Endothelial cell of umbilical vein (primary cell): ENCODE results near the gene LAMB1. TPM values are rescaled to one million over a fixed set of nuclear protein-coding genes. Genes with fewer than 3 reads are reported as not detected.

Experiments used
- BruUV-seq: library from RNA; stranded (reverse); fragments of 400-500 nt; replicated peaks from 2 replicates; lab custom pipeline; 2021; lab: Mats Ljungman, UMichigan
- CTCF ChIA-PET: fragments of 300-600, 350-600 bp; sonication (Branson Sonifier 250); formaldehyde crosslinking; loops from one replicate; lab custom pipeline; 2021; ENCODE audit warnings: antibody characterized with exemption, inconsistent platforms; lab: Charles Lee
- POLR2A ChIA-PET: fragments of 300-600, 350-600 bp; sonication (Branson Sonifier 250); formaldehyde crosslinking; loops from one replicate; lab custom pipeline; 2021; ENCODE audit warnings: antibody characterized with exemption, inconsistent platforms; lab: Charles Lee
- DNase-seq: peaks from one replicate; pipeline ENCODE4 v3.0.0-alpha.2; 2011; ENCODE audit warnings: low read depth, low spot score
- FAIRE-seq: peaks from 2 replicates; lab custom pipeline; 2011; peaks lifted over from hg19 to GRCh38; lab: Jason Lieb, UNC
- H2AFZ ChIP-seq: 2 replicates; pipeline ENCODE4 v1.6.0; 2012; ENCODE audit warnings: low read depth, low read length, control low read depth, inconsistent platforms
- H3K27ac ChIP-seq: 2 replicates; pipeline ENCODE4 v1.5.1; 2011; ENCODE audit warnings: low read depth, mild to moderate bottlenecking, control low read depth, low read length, moderate library complexity; ENCODE audit not compliant: insufficient read depth
- H3K27me3 ChIP-seq, 2 experiments: 2 replicates each; pipeline versions ENCODE4 v1.6.0 to v1.6.1; 2011; ENCODE audit warnings: low read length in 2 of 2, mixed read lengths in 1 of 2; ENCODE audit not compliant: control insufficient read depth in 2 of 2, insufficient read depth in 2 of 2
- H3K36me3 ChIP-seq, 2 experiments: 2 replicates in 1 of 2; 3 replicates in 1 of 2; pipeline ENCODE4 v1.5.1; 2011; ENCODE audit warnings: low read length in 2 of 2, mild to moderate bottlenecking in 1 of 2, moderate library complexity in 1 of 2; ENCODE audit not compliant: control insufficient read depth in 2 of 2, insufficient read depth in 2 of 2; ENCODE audit errors: extremely low read depth in 1 of 2
- H3K4me1 ChIP-seq: 3 replicates; pipeline ENCODE4 v1.5.1; 2011; ENCODE audit warnings: mild to moderate bottlenecking, low read length; ENCODE audit not compliant: control insufficient read depth, insufficient read depth; ENCODE audit errors: extremely low read depth
- H3K4me2 ChIP-seq: 2 replicates; pipeline ENCODE4 v1.6.1; 2011; ENCODE audit warnings: low read length, control low read depth, mixed read lengths; ENCODE audit not compliant: insufficient read depth
- H3K4me3 ChIP-seq, 3 experiments: fragments of 200-600 bp in 1 of 3; sonication (generic), shearing (Covaris generic) in 1 of 3; replicated peaks in 1 of 3; 2 replicates each; pipeline ENCODE4 v1.5.1; 2011 to 2016; ENCODE audit warnings: control low read depth in 3 of 3, low read length in 3 of 3, mild to moderate bottlenecking in 2 of 3, inconsistent platforms in 1 of 3, low read depth in 1 of 3, moderate library complexity in 1 of 3; ENCODE audit not compliant: insufficient read depth in 1 of 3
- H3K79me2 ChIP-seq: 2 replicates; pipeline ENCODE4 v1.6.0; 2012; ENCODE audit warnings: low read length, inconsistent platforms; ENCODE audit not compliant: control insufficient read depth, insufficient read depth
- H3K9ac ChIP-seq: replicated peaks from 2 replicates; pipeline ENCODE3; 2011; ENCODE audit warnings: low read length, control low read depth; ENCODE audit not compliant: insufficient read depth; ENCODE audit errors: extremely low read depth
- H3K9me1 ChIP-seq: replicated peaks from 3 replicates; pipeline ENCODE4 v1.6.0; 2011; ENCODE audit warnings: mild to moderate bottlenecking, low read length; ENCODE audit not compliant: control insufficient read depth, insufficient read depth; ENCODE audit errors: extremely low read depth
- H3K9me3 ChIP-seq: replicated peaks from 2 replicates; pipeline ENCODE4 v1.5.1; 2012; ENCODE audit warnings: low read length, inconsistent platforms; ENCODE audit not compliant: control insufficient read depth, insufficient read depth
- H4K20me1 ChIP-seq: replicated peaks from 2 replicates; pipeline ENCODE3; 2011; ENCODE audit warnings: mild to moderate bottlenecking, low read length; ENCODE audit not compliant: control insufficient read depth, insufficient read depth; ENCODE audit errors: extremely low read depth
- CTCF ChIP-seq, 2 donors: IDR thresholded peaks; 1 replicate in 1 of 2; 2 replicates in 1 of 2; pipeline ENCODE4 v1.5.1; 2011; ENCODE audit warnings: low read length in 2 of 2, mild to moderate bottlenecking in 2 of 2, moderate library complexity in 2 of 2, control low read depth in 1 of 2, inconsistent platforms in 1 of 2, low read depth in 1 of 2; ENCODE audit not compliant: insufficient read depth in 1 of 2; ENCODE audit errors: extremely low read depth in 1 of 2
- EZH2 ChIP-seq: IDR thresholded peaks from 2 replicates; pipeline ENCODE4 v1.6.1; 2012; ENCODE audit warnings: borderline replicate concordance, low read depth, mild to moderate bottlenecking, moderate library complexity, low read length, inconsistent platforms; ENCODE audit not compliant: severe bottlenecking
- FOS ChIP-seq: IDR thresholded peaks from 2 replicates; pipeline ENCODE4 v1.6.1; 2011; ENCODE audit warnings: mild to moderate bottlenecking, low read length, moderate library complexity, borderline replicate concordance; ENCODE audit not compliant: insufficient read depth
- GATA2 ChIP-seq: IDR thresholded peaks from 2 replicates; pipeline ENCODE4 v1.7.0; 2011; ENCODE audit warnings: low read depth, mild to moderate bottlenecking, moderate library complexity, mixed read lengths, low read length; ENCODE audit not compliant: insufficient read length, insufficient read depth
- JUN ChIP-seq: IDR thresholded peaks from 2 replicates; pipeline ENCODE4 v1.6.1; 2011; ENCODE audit warnings: borderline replicate concordance, low read depth; ENCODE audit not compliant: insufficient read length, insufficient read depth
- MAX ChIP-seq: IDR thresholded peaks from 2 replicates; pipeline ENCODE4 v1.6.1; 2011; ENCODE audit not compliant: insufficient read depth, insufficient read length
- MYC ChIP-seq: IDR thresholded peaks from one replicate; pipeline ENCODE4 v1.6.1; 2011; ENCODE audit warnings: mild to moderate bottlenecking, low read depth, low read length
- POLR2A ChIP-seq: IDR thresholded peaks from 2 replicates; pipeline ENCODE4 v1.6.1; 2012; ENCODE audit warnings: low read depth, mild to moderate bottlenecking, control low read depth, low read length
- POLR2AphosphoS5 ChIP-seq: IDR thresholded peaks from 2 replicates; pipeline ENCODE4 v1.6.1; 2012; ENCODE audit warnings: low read depth, mild to moderate bottlenecking, control low read depth, low read length, moderate library complexity; ENCODE audit not compliant: insufficient read depth
- dilution Hi-C: fragments of 300-500 bp; cut with MboI; formaldehyde crosslinking; loops from one replicate; pipeline ENCODE4 v1.15.0; 2019; ENCODE audit warnings: low sequenced_read_pairs; ENCODE audit not compliant: extremely low pct_ligation_motif_present
- intact Hi-C: fragments of 100-400 bp; cut with micrococcal nuclease; formaldehyde crosslinking; loops from one replicate; pipeline ENCODE4 v1.10.0; 2022
- polyA plus RNA-seq, 4 experiments: library from polyadenylated mRNA; depleted of rRNA in 3 of 4; stranded (reverse) in 3 of 4; unstranded in 1 of 4; fragments of >200 nt; gene quantifications; 2 replicates each; pipeline versions ENCODE4 v1.2.1 to v1.2.3, GENCODE V29; 2011 to 2012; ENCODE audit warnings: missing spikeins in 1 of 4
- total RNA-seq: library from RNA; stranded (reverse); gene quantifications from 2 replicates; pipeline ENCODE4 v1.2.3, GENCODE V29; 2021

The LAMB1 gene
- total and polyA plus RNA-seq, 2 donors (not counting 3 experiments of a cell fraction or from before 2014, with no cell fraction given): 588 to 703 TPM

- peak overlapping the region; percentile 32 for H3K9ac ChIP-seq
- H4K20me1 ChIP-seq: no peaks in the 10 kb centered on the region
- H3K27ac ChIP-seq: peak overlapping the region; percentile 65
- POLR2A ChIA-PET: no interaction called here
- DNase-seq (no peak), FAIRE-seq (no peak)
- H3K4me2 ChIP-seq: peak overlapping the region; percentile 87
- H3K36me3 ChIP-seq: peaks cover 0 to 2% of the 10 kb centered on the region in 2 experiments
- peaks cover 24% of the 10 kb centered on the region for H3K4me1 ChIP-seq
- dilution Hi-C loops (no loop called here), intact Hi-C loops (no loop called here)
- H3K27me3 ChIP-seq: peaks cover 6 to 13% of the 10 kb centered on the region in 2 experiments
- H3K9me3 ChIP-seq: no peaks in the 10 kb centered on the region
- CTCF ChIA-PET: interaction anchor here (0.6 to 3.8 kb wide), 5 partner anchors 8 to 147 kb away, joined by 3 to 19 read pairs (median 5); partner anchors contain the start of gene CBLL1
- BruUV-seq: TSS peak; percentile 72
- peak overlapping the region; percentile 37 to 85 (median 59) for H3K4me3 ChIP-seq
- H3K9me1 ChIP-seq: no peaks in the 10 kb centered on the region
- TF ChIP-seq POLR2AphosphoS5: no peak
- TF ChIP-seq MAX: no peak
- TF ChIP-seq EZH2: no peak
- TF ChIP-seq JUN: no peak
- TF ChIP-seq POLR2A: no peak
- TF ChIP-seq FOS: no peak
- no peak for TF ChIP-seq MYC
- TF ChIP-seq GATA2: no peak
- no peak for TF ChIP-seq CTCF (IDR thresholded peaks at IDR 0.05; ENCODE audit: extremely low read depth in 1 of 2, insufficient read depth in 1 of 2, low read depth in 1 of 2, low read length in 2 of 2)
- H2AFZ ChIP-seq: peak overlapping the region; percentile 75
- H3K79me2 ChIP-seq: peaks cover 30% of the 10 kb centered on the region
Measured at GRCh38 chr7:107890493-107890961, 112.4 kb downstream of the LAMB1 start.
